GM13976 (cell line): ENCODE measurements around the gene ACACA.

Experiments
- DNase-seq: peaks from one replicate; pipeline ENCODE4 v3.0.0; 2012; ENCODE audit warnings: low spot score
- in situ Hi-C: fragments of 300-500 bp; cut with MboI; formaldehyde crosslinking; loops from one replicate; pipeline ENCODE4 v1.12.0; 2022; ENCODE audit warnings: low sequenced_read_pairs, mixed read lengths, inconsistent platforms; ENCODE audit not compliant: unreplicated experiment
- TF ChIP-seq, protein P1 (sequence below): IDR thresholded peaks from 2 replicates; pipeline ENCODE4 v1.5.1; 2012; ENCODE audit warnings: borderline replicate concordance, mild to moderate bottlenecking; ENCODE audit not compliant: insufficient read depth; ENCODE audit errors: extremely low read depth, missing control alignments, control extremely low read depth

The ACACA gene

DNA sequence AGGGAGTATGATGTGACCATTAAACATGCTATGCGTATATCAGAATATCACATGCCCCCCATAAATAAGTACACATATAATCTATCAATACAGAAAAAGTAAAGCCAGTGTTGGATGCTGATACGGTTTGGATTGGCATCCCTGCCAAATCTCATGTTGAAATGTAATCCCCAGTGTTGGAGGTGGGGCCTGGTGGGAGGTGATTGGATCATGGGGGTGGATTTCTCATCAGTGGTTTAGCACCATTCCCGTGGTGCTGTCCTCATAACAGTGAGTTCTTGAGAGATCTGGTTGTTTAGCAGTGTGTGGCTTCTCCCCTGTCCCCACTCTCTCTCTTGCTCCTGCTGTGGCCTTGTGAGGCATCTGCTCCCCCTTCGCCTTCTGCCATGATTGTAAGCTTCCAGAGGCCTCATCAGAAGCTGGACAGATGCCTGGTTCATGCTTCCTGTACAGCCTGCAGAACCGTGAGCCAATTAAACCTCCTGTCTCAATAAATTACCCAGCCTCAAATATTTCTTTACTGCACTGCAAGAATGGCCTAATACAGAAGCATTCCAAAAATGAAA lies 369.0 kb downstream of the ACACA start:
- in situ Hi-C loops, result no loop called here
- TF ChIP-seq, protein P1, sequence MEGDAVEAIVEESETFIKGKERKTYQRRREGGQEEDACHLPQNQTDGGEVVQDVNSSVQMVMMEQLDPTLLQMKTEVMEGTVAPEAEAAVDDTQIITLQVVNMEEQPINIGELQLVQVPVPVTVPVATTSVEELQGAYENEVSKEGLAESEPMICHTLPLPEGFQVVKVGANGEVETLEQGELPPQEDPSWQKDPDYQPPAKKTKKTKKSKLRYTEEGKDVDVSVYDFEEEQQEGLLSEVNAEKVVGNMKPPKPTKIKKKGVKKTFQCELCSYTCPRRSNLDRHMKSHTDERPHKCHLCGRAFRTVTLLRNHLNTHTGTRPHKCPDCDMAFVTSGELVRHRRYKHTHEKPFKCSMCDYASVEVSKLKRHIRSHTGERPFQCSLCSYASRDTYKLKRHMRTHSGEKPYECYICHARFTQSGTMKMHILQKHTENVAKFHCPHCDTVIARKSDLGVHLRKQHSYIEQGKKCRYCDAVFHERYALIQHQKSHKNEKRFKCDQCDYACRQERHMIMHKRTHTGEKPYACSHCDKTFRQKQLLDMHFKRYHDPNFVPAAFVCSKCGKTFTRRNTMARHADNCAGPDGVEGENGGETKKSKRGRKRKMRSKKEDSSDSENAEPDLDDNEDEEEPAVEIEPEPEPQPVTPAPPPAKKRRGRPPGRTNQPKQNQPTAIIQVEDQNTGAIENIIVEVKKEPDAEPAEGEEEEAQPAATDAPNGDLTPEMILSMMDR, result no peak
- no peak for DNase-seq
